Cortex of kidney (tissue), 1 donor: ENCODE results near the gene ADGRL4.
"Not testable (repeated sequence)": the region's sequence is repeated elsewhere in the genome, so short reads cannot be mapped to it uniquely, and the experiment has no call there.

ENCODE experiments used
- DNase-seq: peaks from one replicate; lab custom pipeline; 2025; lab: John Stamatoyannopoulos, UW

Gene ADGRL4

GRCh38 chr1:78916986-78917385 lies 89.5 kb downstream of the ADGRL4 start:
- no peak for DNase-seq

GRCh38 chr1:78913950-78914349 lies 92.6 kb downstream of the ADGRL4 start:
- DNase-seq, result no peak

- no peak for DNase-seq
Measured at GRCh38 chr1:78911956-78912880, 94.3 kb downstream of the ADGRL4 start.

DNA sequence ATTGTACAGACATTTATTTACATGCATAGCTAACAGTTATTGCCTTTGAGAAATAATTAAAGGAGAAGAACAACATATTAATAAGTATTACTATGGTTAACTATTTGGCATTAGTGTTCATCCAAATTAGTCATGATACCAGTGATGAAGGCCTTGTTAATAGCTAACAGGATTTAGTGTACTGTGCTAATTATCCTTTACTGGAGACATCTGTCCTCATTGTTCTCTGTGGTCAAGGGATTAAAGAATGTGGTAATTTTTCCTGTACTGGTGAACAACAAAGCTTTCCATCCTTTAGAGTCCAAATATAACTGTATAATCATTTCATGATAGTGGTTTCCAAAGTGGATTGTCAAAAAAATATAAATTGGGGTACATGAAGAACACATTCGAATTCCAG lies 103.9 kb downstream of the ADGRL4 start:
- no peak for DNase-seq

DNA sequence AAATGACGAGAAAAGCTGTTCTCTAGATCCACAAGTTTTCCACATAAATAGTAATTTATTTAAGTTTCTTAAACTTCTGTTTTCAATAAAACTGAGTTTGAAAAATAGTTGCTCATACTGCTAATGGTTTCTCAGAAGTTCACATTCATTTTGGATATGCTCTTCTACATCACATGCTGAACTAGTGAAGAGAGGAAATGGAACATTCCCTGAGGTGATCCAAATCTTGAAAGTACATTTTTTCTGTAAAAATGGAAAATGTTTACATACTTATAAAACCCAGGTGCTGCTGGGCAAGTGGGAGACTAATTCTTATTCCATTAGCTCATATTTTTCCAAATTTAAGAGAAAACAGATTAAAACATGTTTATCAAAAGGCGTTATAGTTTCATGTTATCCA lies 111.7 kb downstream of the ADGRL4 start:
- DNase-seq, result no peak

GRCh38 chr1:78892260-78892840 lies 114.2 kb downstream of the ADGRL4 start:
- DNase-seq, result no peak

- DNase-seq, result no peak
Measured at GRCh38 chr1:78887458-78887857, 119.1 kb downstream of the ADGRL4 start.

DNA sequence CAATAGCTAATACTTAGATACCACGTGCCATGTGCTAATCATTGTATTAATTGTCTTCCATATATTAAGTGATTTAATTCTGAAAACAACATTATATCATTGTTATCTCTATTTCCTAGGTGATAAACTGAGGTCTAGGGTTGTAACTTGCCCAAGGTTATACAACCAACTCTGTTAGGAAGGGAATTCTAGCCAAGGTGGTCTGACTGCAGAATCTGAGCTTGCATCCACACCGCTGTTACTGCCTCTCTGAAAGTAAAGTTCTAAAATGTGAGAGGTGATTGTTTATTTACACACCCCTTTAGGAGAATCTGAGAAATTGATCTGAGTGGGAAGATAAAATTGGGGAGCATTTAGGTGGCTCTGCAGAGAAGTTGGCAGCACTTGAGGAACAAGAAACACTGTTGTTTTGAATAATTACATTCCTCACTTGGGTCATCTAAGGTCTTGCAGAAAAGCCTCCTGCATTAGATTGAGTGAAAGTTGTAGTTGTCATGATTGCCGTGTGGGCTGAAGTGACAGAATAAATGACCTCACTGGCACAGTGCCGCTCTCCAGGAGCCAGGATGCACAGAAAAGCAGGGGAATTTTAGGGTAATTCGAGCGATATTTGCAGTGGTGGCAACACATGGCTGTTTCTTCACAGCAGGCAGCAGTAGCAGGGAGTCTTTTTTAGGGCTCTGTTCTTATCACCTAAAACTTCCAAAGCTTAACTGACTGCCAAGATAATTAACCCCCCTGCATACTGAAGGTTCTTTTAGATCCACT lies 121.7 kb downstream of the ADGRL4 start:
- DNase-seq, result no peak

GRCh38 chr1:78880223-78880622 lies 126.3 kb downstream of the ADGRL4 start:
- DNase-seq, result no peak

DNA sequence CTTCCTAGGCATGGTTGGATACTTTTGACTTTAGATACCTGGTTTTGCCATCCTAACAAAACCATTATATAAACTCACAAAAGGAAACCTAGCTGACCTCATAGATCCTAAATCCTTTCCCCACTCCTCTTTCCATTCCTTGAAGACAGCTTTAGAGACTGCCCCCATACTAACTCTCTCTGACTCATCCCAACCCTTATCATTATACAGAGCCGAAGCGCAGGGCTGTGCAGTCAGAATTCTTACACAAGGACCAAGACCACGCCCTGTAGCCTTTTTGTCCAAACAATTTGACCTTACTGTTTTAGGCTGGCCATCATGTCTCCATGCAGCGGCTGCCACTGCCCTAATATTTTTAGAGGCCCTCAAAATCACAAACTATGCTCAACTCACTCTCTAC lies 130.5 kb downstream of the ADGRL4 start:
- DNase-seq, result not testable (repeated sequence)

DNA sequence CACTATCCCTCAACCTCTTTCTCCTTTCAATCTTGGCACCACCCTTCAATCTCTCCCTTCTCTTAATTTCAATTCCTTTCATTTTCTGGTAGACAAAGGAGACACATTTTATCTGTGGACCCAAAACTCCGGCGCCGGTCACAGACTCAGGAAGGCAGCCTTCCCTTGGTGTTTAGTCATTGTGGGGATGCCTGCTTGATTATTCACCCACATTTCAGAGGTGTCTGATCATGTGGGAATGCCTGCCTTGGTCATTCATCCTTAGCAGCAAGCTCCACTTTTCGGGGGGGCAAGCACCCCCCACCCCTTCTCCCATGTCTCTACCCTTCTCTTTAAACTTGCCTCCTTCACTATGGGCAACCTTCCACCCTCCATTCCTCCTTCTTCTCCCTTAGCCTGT lies 133.7 kb downstream of the ADGRL4 start:
- not testable (repeated sequence) for DNase-seq

DNA sequence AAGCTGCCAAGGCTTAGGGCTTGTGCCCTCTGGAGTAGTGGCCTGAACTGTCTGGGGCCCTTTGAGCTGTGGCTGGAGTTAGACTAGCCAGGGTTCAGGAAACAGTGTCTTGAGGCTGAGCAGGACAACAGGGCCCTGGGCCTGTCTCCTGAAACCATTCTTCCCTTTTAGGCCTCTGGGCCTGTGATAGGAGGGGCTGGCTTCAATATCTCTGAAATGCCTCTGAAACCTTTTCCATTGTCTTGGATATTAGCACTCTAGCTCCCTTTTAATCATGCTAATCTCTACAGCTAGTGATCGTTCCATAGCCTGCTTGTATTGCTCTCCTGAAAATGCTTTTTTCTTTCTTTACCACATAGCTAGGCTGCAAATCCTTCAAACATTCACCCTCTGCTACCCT lies 135.3 kb downstream of the ADGRL4 start:
- no peak for DNase-seq

- no peak for DNase-seq
Measured at GRCh38 chr1:78869136-78869535, 137.4 kb downstream of the ADGRL4 start.

- no peak for DNase-seq
Measured at GRCh38 chr1:78864175-78864574, 142.4 kb downstream of the ADGRL4 start.

DNA sequence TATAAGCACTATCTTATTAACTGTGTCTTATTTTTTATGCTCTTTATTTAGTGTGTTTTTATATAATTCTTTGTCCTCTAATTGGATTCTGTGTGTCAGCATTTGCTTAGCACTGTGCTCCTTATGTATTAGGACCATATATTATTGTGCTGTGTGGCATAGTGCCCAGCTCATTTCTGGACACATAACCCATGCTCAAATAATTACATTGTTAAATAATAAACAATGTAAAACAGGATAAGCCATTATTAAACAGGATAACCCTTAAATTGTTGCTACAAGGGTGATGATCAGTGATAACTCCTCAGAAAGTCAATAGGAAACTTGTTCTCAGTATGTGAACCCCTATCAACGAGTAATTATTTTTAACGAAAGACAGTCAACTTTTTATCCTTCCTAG lies 150.4 kb downstream of the ADGRL4 start:
- no peak for DNase-seq

DNA sequence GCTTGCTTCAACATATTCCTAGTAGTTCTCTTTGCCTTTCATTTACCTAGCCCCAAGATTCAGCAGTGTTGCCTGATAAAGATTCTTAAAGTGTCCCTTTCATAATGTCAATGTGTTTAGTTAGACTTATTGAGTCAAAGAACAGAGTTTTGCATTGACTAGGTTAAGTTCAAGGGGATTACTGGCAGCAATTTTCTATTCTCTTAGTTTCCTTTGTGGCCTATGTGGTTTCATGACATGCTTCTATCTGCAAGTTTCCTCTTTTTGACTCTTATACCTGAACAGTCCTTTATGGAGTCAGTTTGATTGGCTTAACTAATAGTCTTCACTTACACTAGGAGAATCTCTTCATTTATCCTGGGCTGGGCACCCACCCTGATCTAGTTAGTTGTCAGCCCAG lies 151.3 kb downstream of the ADGRL4 start:
- no peak for DNase-seq

- no peak for DNase-seq
Measured at GRCh38 chr1:78854556-78854955, 152.0 kb downstream of the ADGRL4 start.

GRCh38 chr1:78843546-78843945 lies 163.0 kb downstream of the ADGRL4 start:
- no peak for DNase-seq

- DNase-seq, result no peak
Measured at GRCh38 chr1:78843111-78843510, 163.4 kb downstream of the ADGRL4 start.

DNA sequence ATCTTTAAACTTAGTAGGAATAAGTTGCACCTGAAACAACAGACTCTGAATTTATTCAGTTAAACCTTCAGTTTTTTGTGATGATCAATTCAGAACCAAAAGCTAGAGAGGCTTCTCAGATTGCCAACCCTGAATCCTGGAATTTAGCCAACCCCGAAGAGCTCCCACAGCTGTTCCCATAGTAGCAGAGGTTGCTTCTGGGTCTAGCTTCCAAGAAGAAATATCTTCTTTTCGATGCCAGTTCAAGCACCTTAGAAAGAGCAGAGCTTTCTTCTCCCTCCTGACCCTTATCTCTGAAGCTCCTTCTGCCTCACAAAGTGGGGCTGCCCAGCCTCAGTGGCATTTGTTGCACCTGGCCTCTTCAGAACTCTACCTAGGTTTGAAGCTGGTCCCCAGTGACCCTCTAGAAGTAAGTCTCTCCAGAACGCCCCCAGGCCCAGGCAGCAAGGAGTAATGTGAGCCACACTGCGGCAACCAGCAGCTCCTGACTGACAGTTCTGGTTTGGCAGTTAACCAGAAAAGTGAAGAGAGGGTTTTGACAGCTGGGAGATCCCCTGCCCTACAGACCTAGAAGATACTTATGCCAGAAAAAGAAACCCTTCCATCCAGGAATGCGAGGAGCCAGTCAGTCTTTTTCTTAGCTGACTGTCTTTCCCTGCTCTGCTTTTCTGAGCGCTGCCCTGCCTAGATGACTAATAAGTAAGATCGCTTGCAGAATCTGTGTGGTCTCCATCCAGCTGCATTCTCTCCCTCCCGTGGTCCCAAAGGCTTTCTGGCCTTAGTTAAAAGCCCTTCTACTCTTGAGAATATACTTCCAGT lies 165.9 kb downstream of the ADGRL4 start:
- DNase-seq, result no peak
